Measurements from ENCODE around the gene ZFP1. TPM values are rescaled to one million over a fixed set of nuclear protein-coding genes. Genes with fewer than 3 reads are reported as not detected.
A peak's percentile ranks its signal among the peaks of the same experiment; 100 is the strongest.

ZFP1 gene
- total RNA-seq, 1 experiment from 2014 or later: 15.3 TPM

GRCh38 chr16:75195811-75196790 is 47.8 kb downstream of the ZFP1 start:
- H3K79me2 ChIP-seq (ENCODE audit: insufficient read depth, low read length): no peaks in the 10 kb centered on the region
- Mint-ChIP-seq H3K27me3 (ENCODE audit: low read depth) (peaks cover 6% of the 10 kb centered on the region), H3K36me3 (ENCODE audit: insufficient read depth in 1 of 3, low read depth in 3 of 3) (no peaks in the 10 kb centered on the region)

More at GRCh38 chr16:75195811-75196790, 47.8 kb downstream of the ZFP1 start:
- Histone ChIP-seq H3T11ph (ENCODE audit: low read length) (no peak overlapping the region), H2BK15ac (ENCODE audit: low read depth, low read length) (no peak overlapping the region), H2BK20ac (ENCODE audit: low read depth, low read length, poor library complexity, severe bottlenecking) (no peak overlapping the region), H4K91ac (ENCODE audit: insufficient read length, low read depth, low read length) (no peak overlapping the region), H3K23ac (ENCODE audit: insufficient read length, low read depth, low read length) (no peak overlapping the region), H4K8ac (replicated peaks; ENCODE audit: insufficient read length, low read depth, low read length) (no peak overlapping the region), H3K14ac (ENCODE audit: insufficient read depth, low read length) (no peak overlapping the region), H3K4me2 (ENCODE audit: insufficient read depth, insufficient read length, low read length) (no peak overlapping the region), H3K56ac (ENCODE audit: insufficient read length, low read depth, low read length) (no peak overlapping the region), H3K4me1 (ENCODE audit: insufficient read depth, low read length) (no peaks in the 10 kb centered on the region), H3K4ac (ENCODE audit: low read depth, low read length) (no peak overlapping the region), H3K27ac (ENCODE audit: insufficient read length, low read depth, low read length) (no peak overlapping the region), H4K20me1 (ENCODE audit: control insufficient read depth, insufficient read depth, insufficient read length) (no peaks in the 10 kb centered on the region), H3K27me3 (ENCODE audit: insufficient read depth, low read length) (no peaks in the 10 kb centered on the region), H2AFZ (ENCODE audit: low read length) (no peak overlapping the region), H2BK5ac (ENCODE audit: insufficient read length, low read length) (no peak overlapping the region), H3K9ac (ENCODE audit: extremely low read depth, insufficient read length, low read length) (no peak overlapping the region), H3K23me2 (ENCODE audit: insufficient read length, low read depth, low read length, poor library complexity, severe bottlenecking) (no peaks in the 10 kb centered on the region), H4K5ac (ENCODE audit: insufficient read length, low read depth, low read length) (no peak overlapping the region), H3K79me1 (ENCODE audit: insufficient read depth, low read depth, low read length, poor library complexity, severe bottlenecking) (no peaks in the 10 kb centered on the region), H2BK120ac (ENCODE audit: low read depth, low read length, poor library complexity, severe bottlenecking) (no peak overlapping the region), H3K9me3 (ENCODE audit: control insufficient read depth, low read depth, low read length) (no peaks in the 10 kb centered on the region), H2BK12ac (ENCODE audit: insufficient read length, low read depth, low read length) (no peak overlapping the region), H2AK5ac (ENCODE audit: insufficient read length, low read length) (no peak overlapping the region), H3K18ac (ENCODE audit: insufficient read length, low read depth, low read length) (no peak overlapping the region)
- no peak for TF ChIP-seq CTCF (conservative IDR thresholded peaks at IDR 0.05)
- Mint-ChIP-seq H3K9me3 (no peaks in the 10 kb centered on the region; a peak in 1 of 5 replicates), H3K4me3 (no peak overlapping the region), H3K27ac (peak overlapping the region in 2 of 3 experiments; percentile 19 to 78; a peak in 2 of 7 replicates), H3K4me1 (peaks cover 0 to 9% of the 10 kb centered on the region in 2 experiments)
- WGBS (ENCODE audit: extremely low coverage, insufficient read length, low lambda C conversion rate): no CpG with 5 or more reads among the region's 24 CpGs
- DNase-seq: no peak
